ENCODE results near the gene TENT5C.
"Not testable (repeated sequence)": the region's sequence is repeated elsewhere in the genome, so short reads cannot be mapped to it uniquely, and the experiment has no call there.

The TENT5C gene

GRCh38 chr1:117605774-117606648 lies at the start of gene TENT5C:
TENT5C (plus strand) TSS chr1:117606048; CDS start chr1:117622869, 16,821 bp downstream.
- DNase-seq (ENCODE audit: low read depth), result peak; percentile 97

GRCh38 chr1:117556341-117556740 lies 49.5 kb upstream of the TENT5C start:
- DNase-seq (ENCODE audit: low read depth), result no peak

- DNase-seq (ENCODE audit: low read depth), result no peak
Measured at GRCh38 chr1:117556976-117557375, 48.9 kb upstream of the TENT5C start.

- not testable (repeated sequence) for DNase-seq (ENCODE audit: low read depth)
Measured at GRCh38 chr1:117558451-117558850, 47.4 kb upstream of the TENT5C start.

- DNase-seq (ENCODE audit: low read depth), result no peak
Measured at GRCh38 chr1:117559139-117559538, 46.7 kb upstream of the TENT5C start.

GRCh38 chr1:117559985-117560384 lies 45.9 kb upstream of the TENT5C start:
- DNase-seq (ENCODE audit: low read depth), result no peak

GRCh38 chr1:117561071-117561470 lies 44.8 kb upstream of the TENT5C start:
- DNase-seq (ENCODE audit: low read depth), result no peak

GRCh38 chr1:117561551-117561950 lies 44.3 kb upstream of the TENT5C start:
- DNase-seq (ENCODE audit: low read depth), result no peak

GRCh38 chr1:117562581-117563491 lies 43.0 kb upstream of the TENT5C start:
- DNase-seq (ENCODE audit: low read depth), result no peak

- no peak for DNase-seq (ENCODE audit: low read depth)
Measured at GRCh38 chr1:117563492-117563875, 42.4 kb upstream of the TENT5C start.

GRCh38 chr1:117564227-117565075 lies 41.4 kb upstream of the TENT5C start:
- no peak for DNase-seq (ENCODE audit: low read depth)

- DNase-seq (ENCODE audit: low read depth), result no peak
Measured at GRCh38 chr1:117565076-117565556, 40.7 kb upstream of the TENT5C start.

GRCh38 chr1:117565745-117566455 lies 39.9 kb upstream of the TENT5C start:
- no peak for DNase-seq (ENCODE audit: low read depth)

GRCh38 chr1:117566556-117566955 lies 39.3 kb upstream of the TENT5C start:
- no peak for DNase-seq (ENCODE audit: low read depth)

GRCh38 chr1:117567435-117567834 lies 38.4 kb upstream of the TENT5C start:
- DNase-seq (ENCODE audit: low read depth), result no peak

- DNase-seq (ENCODE audit: low read depth), result no peak
Measured at GRCh38 chr1:117567976-117568375, 37.9 kb upstream of the TENT5C start.

GRCh38 chr1:117568999-117569398 lies 36.8 kb upstream of the TENT5C start:
- no peak for DNase-seq (ENCODE audit: low read depth)

- DNase-seq (ENCODE audit: low read depth), result no peak
Measured at GRCh38 chr1:117569856-117570255, 36.0 kb upstream of the TENT5C start.

- DNase-seq (ENCODE audit: low read depth), result no peak
Measured at GRCh38 chr1:117570988-117571409, 34.8 kb upstream of the TENT5C start.

GRCh38 chr1:117571496-117571895 lies 34.4 kb upstream of the TENT5C start:
- no peak for DNase-seq (ENCODE audit: low read depth)

GRCh38 chr1:117572546-117572945 lies 33.3 kb upstream of the TENT5C start:
- no peak for DNase-seq (ENCODE audit: low read depth)
